ENCODE measurements around the gene PRDM16.
"Not testable (repeated sequence)": the region's sequence is repeated elsewhere in the genome, so short reads cannot be mapped to it uniquely, and the experiment has no call there.

Gene PRDM16

GRCh38 chr1:3084726-3085125, 15.7 kb downstream of the PRDM16 start:
- no peak for DNase-seq

GRCh38 chr1:3085721-3086120, 16.7 kb downstream of the PRDM16 start:
- DNase-seq: no peak

GRCh38 chr1:3086272-3086974, 17.4 kb downstream of the PRDM16 start:
- no peak for DNase-seq

- DNase-seq: no peak
Measured at GRCh38 chr1:3087049-3087448, 18.0 kb downstream of the PRDM16 start.

GRCh38 chr1:3087946-3088668, 19.1 kb downstream of the PRDM16 start:
- DNase-seq: not testable (repeated sequence)

DNA sequence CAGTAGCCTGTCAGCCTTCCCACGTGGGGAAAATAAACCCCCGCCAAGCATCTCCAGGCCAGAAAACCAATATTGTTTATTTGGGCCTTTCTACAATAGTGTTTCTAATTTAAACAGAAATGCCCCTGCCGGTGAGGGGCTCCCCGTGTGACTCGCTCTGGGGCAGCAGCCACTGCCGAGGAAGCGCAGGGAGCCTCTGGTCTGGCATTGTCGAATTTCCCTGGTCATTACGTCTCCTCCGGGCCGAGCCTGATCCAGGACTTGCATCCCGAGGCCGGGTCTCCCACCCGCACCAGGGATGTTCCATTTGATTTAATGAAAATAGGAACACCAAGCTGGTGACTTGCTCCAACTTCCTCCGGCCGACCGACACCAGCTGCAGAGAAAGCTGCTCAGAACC, 20.5 kb downstream of the PRDM16 start:
- DNase-seq: no peak

GRCh38 chr1:3091334-3091733, 22.3 kb downstream of the PRDM16 start:
- no peak for DNase-seq

- no peak for DNase-seq
Measured at GRCh38 chr1:3092530-3092929, 23.5 kb downstream of the PRDM16 start.

DNA sequence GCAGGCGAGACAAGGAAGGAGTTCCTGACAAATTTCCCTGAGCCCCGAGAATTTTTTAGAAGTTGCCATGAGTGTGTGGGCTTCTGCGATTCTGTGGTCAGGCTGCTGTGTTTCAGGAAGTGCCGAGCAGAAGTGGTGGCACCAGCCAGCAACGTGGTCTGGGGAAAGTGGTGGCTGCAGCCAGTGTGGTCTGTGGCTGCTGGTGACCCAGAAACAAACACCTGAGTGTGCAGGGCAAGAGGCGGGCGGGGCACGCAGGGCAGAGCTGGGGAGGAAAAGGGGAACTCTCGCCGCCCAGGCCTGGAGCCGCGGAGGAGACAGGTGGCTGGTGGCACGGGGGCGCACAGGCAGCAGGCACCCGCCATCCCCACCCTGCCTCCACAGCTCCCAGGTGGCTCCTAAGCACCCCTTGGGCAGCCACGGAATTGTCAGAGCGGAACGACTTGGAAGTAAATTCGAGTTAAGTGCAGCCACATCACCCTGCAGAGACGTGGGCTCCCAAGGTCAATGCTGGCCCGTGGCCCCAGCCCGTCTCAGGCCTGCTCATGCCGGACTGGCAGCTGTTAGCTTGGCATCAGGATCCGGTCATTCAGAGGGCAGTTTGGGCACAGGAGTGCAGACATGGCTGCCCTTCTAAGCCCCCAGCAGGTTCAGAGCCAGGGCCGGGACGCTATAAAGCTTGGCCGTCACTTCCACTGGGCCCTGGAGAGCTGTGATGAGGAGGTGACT, 25.1 kb downstream of the PRDM16 start:
- DNase-seq: no peak

- no peak for DNase-seq
Measured at GRCh38 chr1:3094863-3095780, 26.1 kb downstream of the PRDM16 start.

DNA sequence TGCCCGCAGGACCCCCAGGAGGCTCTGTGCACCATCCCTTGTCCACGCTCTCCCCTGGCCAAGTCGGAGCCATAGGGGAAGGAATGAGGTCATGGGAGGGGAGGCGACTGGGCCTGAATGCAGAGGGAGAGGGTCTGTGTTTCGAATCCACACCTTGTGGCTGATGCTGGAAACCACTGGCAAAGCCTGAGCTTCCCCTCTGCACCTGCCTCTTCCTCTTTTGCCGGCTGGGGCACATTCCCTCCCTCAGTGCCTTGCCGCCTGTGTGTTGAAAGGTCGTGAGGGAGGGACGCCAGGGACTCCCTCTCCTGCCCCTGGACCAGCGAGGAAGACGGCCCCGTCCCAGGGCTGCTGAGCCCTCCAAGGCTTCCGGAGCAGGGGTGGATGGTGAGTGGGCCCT, 27.3 kb downstream of the PRDM16 start:
- no peak for DNase-seq

- no peak for DNase-seq
Measured at GRCh38 chr1:3097231-3097630, 28.2 kb downstream of the PRDM16 start.

DNA sequence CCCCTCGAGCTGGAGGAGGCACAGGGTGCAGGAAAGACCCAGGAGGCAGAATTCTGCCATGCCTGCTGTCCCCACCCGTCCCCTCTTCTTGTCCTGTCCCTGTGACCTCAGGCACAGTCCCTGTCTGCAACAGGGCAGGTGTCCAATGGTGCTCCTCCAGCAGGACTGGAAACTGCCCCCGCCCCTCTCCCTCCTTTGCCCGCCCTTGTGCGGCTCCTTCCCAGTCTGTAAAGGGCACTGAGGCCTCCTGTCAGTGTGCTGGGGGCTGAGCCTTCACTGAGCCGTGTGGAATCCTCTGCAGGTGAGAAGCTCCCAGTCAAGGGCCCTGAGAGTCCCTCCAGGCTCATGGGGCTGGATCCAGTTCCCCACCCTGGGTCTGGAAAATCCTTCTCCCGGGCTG, 28.9 kb downstream of the PRDM16 start:
- DNase-seq: no peak

DNA sequence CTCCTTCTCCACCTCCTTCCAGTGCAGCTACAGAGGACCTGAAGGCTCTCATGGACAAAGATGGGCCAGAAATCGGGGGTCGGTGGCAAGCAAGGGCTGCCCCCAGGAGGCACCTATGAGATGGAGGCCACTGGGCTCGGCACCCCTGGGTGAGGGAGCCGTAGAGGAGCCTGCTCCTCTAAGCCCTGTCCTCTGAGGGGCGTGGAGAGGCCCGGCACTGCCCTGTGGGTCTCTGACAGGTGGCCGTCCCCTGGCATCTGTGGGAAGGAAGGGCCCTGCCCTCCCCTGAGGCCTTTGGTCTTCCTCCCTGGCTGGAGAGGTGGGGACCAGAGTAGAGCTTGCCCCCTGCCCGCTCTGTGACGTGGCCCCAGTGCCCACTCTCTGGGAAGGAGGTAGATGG, 30.9 kb downstream of the PRDM16 start:
- no peak for DNase-seq

GRCh38 chr1:3101124-3101939, 32.3 kb downstream of the PRDM16 start:
- no peak for DNase-seq

DNA sequence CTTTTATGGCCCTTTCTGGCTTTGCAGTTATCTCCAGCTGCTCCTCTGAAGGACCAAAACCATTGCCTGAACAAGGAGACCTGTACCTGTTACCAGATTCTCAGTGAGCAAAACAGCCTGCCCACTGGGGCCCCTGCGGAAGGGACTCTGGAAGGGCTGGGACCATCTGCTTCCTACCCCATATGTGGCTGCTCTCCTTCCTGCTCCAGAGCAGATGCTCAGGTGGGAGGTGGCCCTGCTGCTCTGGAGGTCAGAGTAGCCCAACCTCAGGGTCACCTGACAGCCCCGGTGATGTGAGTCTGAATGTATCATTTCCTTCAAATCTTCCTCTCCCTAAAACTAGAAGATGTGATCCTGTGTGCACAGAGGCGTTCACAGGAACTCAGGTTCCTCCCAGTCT, 33.6 kb downstream of the PRDM16 start:
- no peak for DNase-seq

DNA sequence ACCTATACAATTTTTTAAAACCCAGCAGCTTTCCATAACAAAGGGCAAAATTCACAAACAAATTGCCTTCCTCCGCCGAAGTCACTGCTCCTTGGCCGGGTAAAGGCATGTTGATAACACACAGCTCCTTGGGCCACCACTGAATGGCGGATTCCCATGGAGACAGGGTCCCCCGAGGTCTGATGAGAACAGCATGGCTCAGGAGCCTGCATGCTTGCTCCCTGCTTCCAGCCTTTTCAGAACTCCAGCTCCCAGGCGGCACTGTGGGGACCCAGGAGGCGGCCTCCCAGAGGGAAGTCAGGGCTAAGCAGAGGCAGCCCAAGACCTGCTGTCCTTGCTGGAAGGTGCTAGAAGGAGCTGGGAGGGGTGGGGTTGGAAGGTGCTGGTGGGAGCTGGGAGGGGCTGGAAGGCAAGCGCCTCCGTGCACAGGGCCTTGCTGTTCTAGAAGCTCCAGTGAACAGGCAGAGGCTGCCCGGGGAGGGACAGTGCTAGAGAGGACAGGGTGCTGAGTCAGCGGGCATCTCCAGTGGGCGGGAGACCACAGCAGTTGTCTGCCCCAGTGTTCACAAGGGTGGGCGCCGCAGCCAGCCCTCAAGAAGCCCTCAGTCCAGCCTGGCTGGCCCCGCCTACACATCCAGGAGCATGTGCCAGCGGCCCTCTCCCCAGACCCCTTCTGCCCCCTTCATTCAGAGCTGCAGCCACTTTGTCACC, 35.1 kb downstream of the PRDM16 start:
- DNase-seq: no peak

GRCh38 chr1:3105167-3105863, 36.3 kb downstream of the PRDM16 start:
- DNase-seq: no peak

DNA sequence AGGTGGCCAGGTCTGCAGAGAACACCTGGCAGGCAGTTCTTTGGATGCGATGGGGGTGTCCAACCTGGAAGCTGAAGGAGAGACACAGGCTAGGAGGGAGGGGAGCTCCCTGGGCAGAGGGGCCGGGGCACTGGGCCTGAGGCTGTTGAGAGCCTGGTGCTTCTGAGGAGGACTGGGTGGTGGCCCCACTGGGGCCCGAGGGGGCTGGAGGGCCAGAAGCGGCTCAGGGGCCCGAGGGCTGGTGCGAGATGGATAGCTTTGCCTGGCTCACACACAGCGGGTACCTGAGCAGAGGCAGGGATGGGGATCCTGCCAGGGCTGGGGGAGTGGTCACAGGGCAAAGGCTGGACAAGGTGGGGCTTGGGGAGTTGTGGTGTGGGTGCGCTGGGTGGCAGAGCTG, 37.2 kb downstream of the PRDM16 start:
- no peak for DNase-seq

GRCh38 chr1:3107201-3107600, 38.2 kb downstream of the PRDM16 start:
- DNase-seq: no peak

DNA sequence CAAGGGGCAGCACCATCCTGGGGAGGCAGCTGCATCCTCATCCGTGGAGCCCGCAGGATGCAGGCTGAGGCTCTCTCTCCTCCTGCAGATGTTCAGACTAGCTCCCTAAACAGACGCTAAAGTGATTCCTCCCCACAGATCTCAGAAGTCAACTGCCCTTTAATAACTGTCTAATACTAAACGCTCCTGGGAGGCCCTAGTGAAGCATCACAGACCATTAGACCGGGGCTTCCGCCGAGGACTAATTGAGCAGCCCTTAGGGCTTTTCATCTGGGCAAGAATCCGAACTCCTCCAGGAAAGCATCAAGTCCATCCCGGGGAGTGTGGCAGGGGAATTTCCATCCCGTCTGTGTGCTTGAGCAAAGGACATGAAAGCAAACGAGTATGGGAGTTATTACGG, 40.4 kb downstream of the PRDM16 start:
- no peak for DNase-seq
